Astrocyte (in vitro differentiated cells and primary cell): ENCODE results near the gene CDH13. TPM values are rescaled to one million over a fixed set of nuclear protein-coding genes. Genes with fewer than 3 reads are reported as not detected.

Experiments
- DNase-seq: peaks from one replicate; pipeline ENCODE4 v3.0.0-alpha.2; 2010; ENCODE audit warnings: low read depth
- FAIRE-seq: peaks from 2 replicates; lab custom pipeline; 2011; peaks lifted over from hg19 to GRCh38; lab: Jason Lieb, UNC
- H2AFZ ChIP-seq: 2 replicates; pipeline ENCODE4 v1.6.0; 2012; ENCODE audit warnings: low read depth, low read length, inconsistent platforms
- H3K27ac ChIP-seq: 2 replicates; pipeline ENCODE4 v1.5.1; 2011; ENCODE audit warnings: low read depth, low read length, inconsistent platforms
- H3K27me3 ChIP-seq: 2 replicates; pipeline ENCODE4 v1.6.0; 2011; ENCODE audit warnings: low read length, inconsistent platforms; ENCODE audit not compliant: insufficient read depth
- H3K36me3 ChIP-seq: 2 replicates; pipeline ENCODE4 v1.5.1; 2011; ENCODE audit warnings: low read length, inconsistent platforms; ENCODE audit not compliant: insufficient read depth
- H3K4me1 ChIP-seq: 2 replicates; pipeline ENCODE4 v1.5.1; 2011; ENCODE audit warnings: low read length, inconsistent platforms; ENCODE audit not compliant: insufficient read depth
- H3K4me2 ChIP-seq: 2 replicates; pipeline ENCODE4 v1.6.0; 2012; ENCODE audit warnings: low read length, inconsistent platforms
- H3K4me3 ChIP-seq: 2 replicates; pipeline ENCODE4 v1.5.1; 2011; ENCODE audit warnings: low read depth, mild to moderate bottlenecking, low read length, inconsistent platforms; ENCODE audit not compliant: insufficient read depth
- H3K79me2 ChIP-seq: 2 replicates; pipeline ENCODE4 v1.6.0; 2012; ENCODE audit warnings: mild to moderate bottlenecking, low read length, inconsistent platforms; ENCODE audit not compliant: insufficient read depth
- H3K9ac ChIP-seq: 2 replicates; pipeline ENCODE4 v1.6.0; 2012; ENCODE audit warnings: mild to moderate bottlenecking, low read length, inconsistent platforms
- H3K9me3 ChIP-seq: 2 replicates; pipeline ENCODE4 v1.5.1; 2012; ENCODE audit warnings: low read depth, mild to moderate bottlenecking, low read length, inconsistent platforms; ENCODE audit not compliant: insufficient read depth
- H4K20me1 ChIP-seq: 2 replicates; pipeline ENCODE4 v1.6.0; 2012; ENCODE audit warnings: low read length, inconsistent platforms; ENCODE audit not compliant: insufficient read depth
- H3K27ac Mint-ChIP-seq: one replicate; pipeline ENCODE4 v1.8.0; 2021; ENCODE audit warnings: mild to moderate bottlenecking, mixed read lengths; ENCODE audit not compliant: unreplicated experiment
- H3K27me3 Mint-ChIP-seq: one replicate; pipeline ENCODE4 v1.8.0; 2021; ENCODE audit warnings: low read depth, mixed read lengths; ENCODE audit not compliant: unreplicated experiment
- H3K36me3 Mint-ChIP-seq: one replicate; pipeline ENCODE4 v1.8.0; 2021; ENCODE audit warnings: low read depth, mixed read lengths; ENCODE audit not compliant: unreplicated experiment
- H3K4me1 Mint-ChIP-seq: one replicate; pipeline ENCODE4 v1.8.0; 2021; ENCODE audit warnings: low read depth, mixed read lengths; ENCODE audit not compliant: unreplicated experiment
- H3K4me3 Mint-ChIP-seq: one replicate; pipeline ENCODE4 v1.8.0; 2021; ENCODE audit warnings: mild to moderate bottlenecking, moderate library complexity, mixed read lengths; ENCODE audit not compliant: unreplicated experiment
- H3K9me3 Mint-ChIP-seq: one replicate; pipeline ENCODE4 v1.8.0; 2021; ENCODE audit warnings: mild to moderate bottlenecking, mixed read lengths; ENCODE audit not compliant: unreplicated experiment
- CTCF ChIP-seq: IDR thresholded peaks from 2 replicates; pipeline ENCODE4 v1.5.1; 2011; ENCODE audit warnings: low read depth, mild to moderate bottlenecking, inconsistent platforms, low read length, moderate library complexity; ENCODE audit not compliant: insufficient read depth
- EZH2 ChIP-seq: IDR thresholded peaks from 2 replicates; pipeline ENCODE4 v1.6.1; 2012; ENCODE audit warnings: mild to moderate bottlenecking, low read length, inconsistent platforms; ENCODE audit not compliant: insufficient read depth
- total RNA-seq: library from RNA; stranded (reverse); gene quantifications from 2 replicates; pipeline ENCODE4 v1.2.1, GENCODE V29; 2021

CDH13 gene
- total RNA-seq, 1 donor from 2014 or later: 41.7 TPM

GRCh38 chr16:82852388-82853008 lies 225.7 kb downstream of the CDH13 start:
- Mint-ChIP-seq H3K4me3 (no peak overlapping the region), H3K4me1 (no peaks in the 10 kb centered on the region)
- no peak for FAIRE-seq

GRCh38 chr16:82855471-82855870 lies 228.7 kb downstream of the CDH13 start:
- Mint-ChIP-seq H3K27ac (no peak overlapping the region), H3K36me3 (no peaks in the 10 kb centered on the region), H3K4me1 (no peaks in the 10 kb centered on the region), H3K4me3 (no peak overlapping the region), H3K27me3 (no peaks in the 10 kb centered on the region), H3K9me3 (no peaks in the 10 kb centered on the region)
- no peak overlapping the region for H3K9ac ChIP-seq
- no peaks in the 10 kb centered on the region for H3K36me3 ChIP-seq
- H3K9me3 ChIP-seq: no peaks in the 10 kb centered on the region
- peaks cover 11% of the 10 kb centered on the region for H4K20me1 ChIP-seq
- FAIRE-seq: peak; percentile 43
- peaks cover 3% of the 10 kb centered on the region for H3K79me2 ChIP-seq
- H3K27ac ChIP-seq: no peak overlapping the region
- no peak overlapping the region for H3K4me2 ChIP-seq
- peak; percentile 28 for DNase-seq
- H2AFZ ChIP-seq: no peak overlapping the region
- no peaks in the 10 kb centered on the region for H3K27me3 ChIP-seq
- no peaks in the 10 kb centered on the region for H3K4me1 ChIP-seq
- no peak overlapping the region for H3K4me3 ChIP-seq
- no peak for TF ChIP-seq CTCF

More at GRCh38 chr16:82852388-82853008, 225.7 kb downstream of the CDH13 start:
- no peak overlapping the region for H3K9ac ChIP-seq
- no peaks in the 10 kb centered on the region for H3K27me3 Mint-ChIP-seq
- no peak overlapping the region for H3K4me2 ChIP-seq
- H3K9me3 Mint-ChIP-seq: no peaks in the 10 kb centered on the region
- DNase-seq: no peak
- H2AFZ ChIP-seq: no peak overlapping the region
- no peaks in the 10 kb centered on the region for H3K36me3 ChIP-seq
- no peaks in the 10 kb centered on the region for H3K27me3 ChIP-seq
- H4K20me1 ChIP-seq: peaks cover 11% of the 10 kb centered on the region
- H3K4me1 ChIP-seq: no peaks in the 10 kb centered on the region
- no peaks in the 10 kb centered on the region for H3K36me3 Mint-ChIP-seq
- H3K79me2 ChIP-seq: peaks cover 3% of the 10 kb centered on the region
- no peaks in the 10 kb centered on the region for H3K9me3 ChIP-seq
- H3K4me3 ChIP-seq: no peak overlapping the region
- no peak for TF ChIP-seq EZH2
- no peak for TF ChIP-seq CTCF
- H3K27ac Mint-ChIP-seq: no peak overlapping the region
- no peak overlapping the region for H3K27ac ChIP-seq

GRCh38 chr16:82857693-82858365 lies 231.1 kb downstream of the CDH13 start:
- no peak overlapping the region for H3K9ac ChIP-seq
- no peak overlapping the region for H3K4me3 ChIP-seq
- no peaks in the 10 kb centered on the region for H3K9me3 Mint-ChIP-seq
- H3K27me3 Mint-ChIP-seq: no peaks in the 10 kb centered on the region
- no peak overlapping the region for H3K4me2 ChIP-seq
- peaks cover 8% of the 10 kb centered on the region for H4K20me1 ChIP-seq
- no peak overlapping the region for H3K27ac Mint-ChIP-seq
- no peak overlapping the region for H3K27ac ChIP-seq
- TF ChIP-seq EZH2: no peak
- no peak for TF ChIP-seq CTCF
- H3K79me2 ChIP-seq: peaks cover 3% of the 10 kb centered on the region
- no peaks in the 10 kb centered on the region for H3K36me3 ChIP-seq
- no peak overlapping the region for H2AFZ ChIP-seq
- no peaks in the 10 kb centered on the region for H3K9me3 ChIP-seq
- no peaks in the 10 kb centered on the region for H3K27me3 ChIP-seq
- DNase-seq (no peak), FAIRE-seq (no peak)
- no peaks in the 10 kb centered on the region for H3K4me1 ChIP-seq
- no peaks in the 10 kb centered on the region for H3K4me1 Mint-ChIP-seq
- H3K4me3 Mint-ChIP-seq: no peak overlapping the region
- H3K36me3 Mint-ChIP-seq: no peaks in the 10 kb centered on the region
